GM10266 (cell line): ENCODE results near the gene FGFR3.
A peak's percentile ranks its signal among the peaks of the same experiment; 100 is the strongest.

ENCODE experiments used
- DNase-seq: peaks from one replicate; pipeline ENCODE4 v3.0.0; 2012; ENCODE audit errors: extremely low spot score
- CTCF ChIP-seq: IDR thresholded peaks from 2 replicates; pipeline ENCODE4 v1.5.1; 2012; ENCODE audit warnings: mild to moderate bottlenecking, low read depth; ENCODE audit not compliant: control insufficient read depth, insufficient read depth; ENCODE audit errors: missing control alignments

FGFR3 gene

DNA sequence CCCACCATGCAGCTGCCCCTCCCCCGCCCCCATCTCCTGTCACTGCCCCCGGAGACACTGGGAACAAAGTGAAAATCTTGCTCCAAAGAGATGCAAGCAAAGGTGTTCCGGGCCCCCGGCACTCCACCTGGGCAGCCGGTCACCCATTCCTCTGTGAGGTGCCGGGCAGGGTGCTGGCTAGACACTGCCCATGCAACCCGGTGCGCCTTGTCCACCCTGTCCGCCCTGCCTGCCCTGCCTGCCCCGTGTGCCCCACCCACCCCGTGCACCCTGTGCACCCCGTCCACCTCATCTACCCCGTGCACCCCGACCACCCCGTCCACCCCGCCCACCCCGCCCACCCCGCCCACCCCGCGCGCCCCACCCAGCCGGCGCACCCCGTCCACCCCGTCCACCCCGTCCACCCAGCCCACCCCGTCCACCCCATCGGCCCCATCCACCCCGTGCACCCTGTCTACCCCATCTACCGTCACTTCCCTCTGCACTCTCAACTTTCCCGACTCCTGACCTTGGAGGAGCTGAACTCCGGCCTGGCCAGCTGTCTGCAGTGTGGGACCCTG is 31.9 kb upstream of the FGFR3 start:
- no peak for TF ChIP-seq CTCF
- DNase-seq, result no peak

DNA sequence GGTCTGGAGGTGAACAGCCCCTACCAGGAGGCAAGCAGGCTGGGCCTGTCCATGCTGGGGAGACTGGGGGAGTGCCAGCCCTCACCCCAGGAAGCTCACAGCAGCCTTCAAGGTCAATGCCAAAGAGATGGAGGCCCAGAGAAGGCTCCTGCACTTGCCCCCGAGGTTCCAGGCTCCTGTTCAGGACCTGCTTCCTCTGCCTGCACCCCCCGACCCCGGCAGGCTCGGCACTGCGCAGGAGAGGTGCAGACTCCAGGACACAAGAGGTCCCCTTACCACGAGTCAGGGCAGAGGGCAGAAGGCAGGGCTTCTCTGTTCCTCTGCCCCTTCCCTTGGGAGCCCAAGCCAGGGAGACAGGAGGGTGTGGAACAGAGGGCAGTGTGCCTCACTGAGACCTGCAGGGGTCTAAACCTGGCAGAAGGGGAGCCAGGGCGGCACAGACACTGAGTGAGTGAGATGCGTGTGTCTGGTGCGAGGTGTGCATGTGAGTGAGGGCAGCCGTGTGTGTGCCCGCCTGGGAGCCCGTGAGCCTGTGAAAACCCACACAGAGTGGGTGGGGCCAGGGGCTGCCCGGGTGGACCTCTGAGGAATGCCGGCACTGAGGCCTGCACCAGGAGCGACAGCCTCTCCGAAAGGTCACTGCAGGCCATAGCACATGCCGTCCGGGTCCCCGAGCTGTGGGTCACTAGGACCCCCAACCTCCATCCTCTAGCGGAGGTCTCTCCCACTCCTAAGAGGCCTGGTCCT is 30.7 kb upstream of the FGFR3 start:
- no peak for DNase-seq
- no peak for TF ChIP-seq CTCF

- TF ChIP-seq CTCF, result no peak
Observed at GRCh38 chr4:1763070-1763549, 30.0 kb upstream of the FGFR3 start.

DNA sequence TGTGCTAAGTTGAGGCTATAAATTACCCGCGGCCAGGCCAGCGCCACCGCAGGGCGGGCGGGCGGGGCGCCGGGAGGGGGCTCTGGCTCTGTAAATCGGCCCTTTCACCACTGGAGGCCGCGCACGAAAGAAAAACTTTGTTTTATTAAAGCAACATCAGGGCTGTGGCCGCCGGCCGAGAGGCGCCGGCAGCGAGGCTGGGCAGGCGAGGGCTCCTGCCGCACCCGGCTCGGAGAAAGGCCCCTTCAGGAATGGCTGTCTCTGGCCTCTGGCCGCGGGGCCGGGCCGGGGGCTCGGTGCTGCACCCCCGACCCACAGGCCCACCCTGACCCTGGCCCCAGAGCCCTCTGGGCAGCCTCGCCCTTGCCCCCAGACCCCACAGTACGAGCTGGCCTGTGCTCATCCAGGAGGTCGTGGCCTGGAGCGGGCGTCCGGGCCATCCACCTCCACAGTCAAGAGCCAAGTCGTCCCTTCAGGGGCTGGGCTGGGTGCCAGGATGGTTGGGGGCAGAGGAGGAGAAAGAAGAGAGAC is 29.5 kb upstream of the FGFR3 start:
- peak; percentile 75 for DNase-seq
- TF ChIP-seq CTCF, result no peak

More at GRCh38 chr4:1763070-1763549, 30.0 kb upstream of the FGFR3 start:
- DNase-seq, result no peak

GRCh38 chr4:1764670-1765069 is 28.4 kb upstream of the FGFR3 start:
- no peak for TF ChIP-seq CTCF
- no peak for DNase-seq

- no peak for DNase-seq
- no peak for TF ChIP-seq CTCF
Observed at GRCh38 chr4:1765409-1766072, 27.6 kb upstream of the FGFR3 start.
